MCF 10A (cell line): Measurements from ENCODE around the gene CBX2. TPM values are rescaled to one million over a fixed set of nuclear protein-coding genes. Genes with fewer than 3 reads are reported as not detected.

ENCODE experiments used
- Bru-seq: library from RNA; stranded (reverse); fragments of 400-500 nt; gene quantifications from one replicate; lab custom pipeline; 2021; lab: Mats Ljungman, UMichigan
- BruChase-seq, 2 experiments: library from RNA; stranded (reverse); fragments of 400-500 nt; gene quantifications; one replicate each; lab custom pipeline; 2021; lab: Mats Ljungman, UMichigan
- BruUV-seq: library from RNA; stranded (reverse); fragments of 400-500 nt; replicated peaks from 2 replicates; lab custom pipeline; 2021; lab: Mats Ljungman, UMichigan
- CTCF ChIA-PET: fragments of 300-600 bp; sonication (Branson Sonifier 250); formaldehyde crosslinking; extraction: SDS; loops from one replicate; lab custom pipeline; 2021; ENCODE audit warnings: antibody characterized with exemption, inconsistent platforms; lab: Yijun Ruan, JAX
- POLR2A ChIA-PET: fragments of 300-600, 350-650 bp; sonication (Branson Sonifier 250); formaldehyde crosslinking; extraction: SDS; loops from one replicate; lab custom pipeline; 2020; ENCODE audit warnings: antibody characterized with exemption, inconsistent platforms; lab: Yijun Ruan, JAX
- DNase-seq: peaks from one replicate; pipeline ENCODE4 v3.0.0-alpha.2; 2018; ENCODE audit not compliant: unreplicated experiment
- H3K27ac Mint-ChIP-seq: one replicate; pipeline ENCODE4 v1.8.0; 2022; ENCODE audit warnings: mild to moderate bottlenecking, low read depth, mixed read lengths; ENCODE audit not compliant: unreplicated experiment
- H3K27me3 Mint-ChIP-seq: one replicate; pipeline ENCODE4 v1.8.0; 2022; ENCODE audit warnings: mixed read lengths; ENCODE audit not compliant: insufficient read depth, unreplicated experiment
- H3K36me3 Mint-ChIP-seq: one replicate; pipeline ENCODE4 v1.8.0; 2022; ENCODE audit warnings: mild to moderate bottlenecking, moderate library complexity, mixed read lengths; ENCODE audit not compliant: insufficient read depth, unreplicated experiment
- H3K4me1 Mint-ChIP-seq: one replicate; pipeline ENCODE4 v1.8.0; 2022; ENCODE audit warnings: mixed read lengths; ENCODE audit not compliant: insufficient read depth, unreplicated experiment
- H3K4me3 Mint-ChIP-seq: one replicate; pipeline ENCODE4 v1.8.0; 2022; ENCODE audit warnings: mild to moderate bottlenecking, moderate library complexity, mixed read lengths; ENCODE audit not compliant: unreplicated experiment
- H3K9me3 Mint-ChIP-seq: one replicate; pipeline ENCODE4 v1.8.0; 2022; ENCODE audit warnings: mixed read lengths; ENCODE audit not compliant: unreplicated experiment
- intact Hi-C: fragments of 100-400 bp; cut with micrococcal nuclease; formaldehyde crosslinking; loops from 2 replicates; pipeline ENCODE4 v1.14.1; 2022
- long read RNA-seq: library from polyadenylated mRNA; stranded (forward); transcript quantifications from one replicate; pipeline ENCODE4 v2.0.0, GENCODE V29; 2022
- total RNA-seq: library from RNA; stranded (reverse); gene quantifications from 2 replicates; pipeline ENCODE4 v1.2.3, GENCODE V29; 2022
- TF ChIP-seq, protein P1 (sequence below): fragments of 200-600 bp; IDR thresholded peaks from one replicate; pipeline ENCODE4 v1.8.0; 2022; ENCODE audit warnings: antibody characterized with exemption, mild to moderate bottlenecking; ENCODE audit not compliant: unreplicated experiment

Gene CBX2
- 3.8 and 3.9 TPM in 2 replicates for total RNA-seq
- Bru-seq, nascent RNA: percentile 31 among the genes with signal in this experiment
- BruChase-seq, experiment 1, labeled RNA remaining after a 6-hour chase: percentile 32 among the genes with signal in this experiment
- BruChase-seq, experiment 2, labeled RNA remaining after a 2-hour chase: percentile 46 among the genes with signal in this experiment
- long read RNA-seq, full-length matches to known transcripts: 7 of 8 reads
- long read RNA-seq, partial matches to known transcripts: 0 of 8 reads
- long read RNA-seq, other reads (novel, unspliced or antisense): 1 of 8 reads

DNA sequence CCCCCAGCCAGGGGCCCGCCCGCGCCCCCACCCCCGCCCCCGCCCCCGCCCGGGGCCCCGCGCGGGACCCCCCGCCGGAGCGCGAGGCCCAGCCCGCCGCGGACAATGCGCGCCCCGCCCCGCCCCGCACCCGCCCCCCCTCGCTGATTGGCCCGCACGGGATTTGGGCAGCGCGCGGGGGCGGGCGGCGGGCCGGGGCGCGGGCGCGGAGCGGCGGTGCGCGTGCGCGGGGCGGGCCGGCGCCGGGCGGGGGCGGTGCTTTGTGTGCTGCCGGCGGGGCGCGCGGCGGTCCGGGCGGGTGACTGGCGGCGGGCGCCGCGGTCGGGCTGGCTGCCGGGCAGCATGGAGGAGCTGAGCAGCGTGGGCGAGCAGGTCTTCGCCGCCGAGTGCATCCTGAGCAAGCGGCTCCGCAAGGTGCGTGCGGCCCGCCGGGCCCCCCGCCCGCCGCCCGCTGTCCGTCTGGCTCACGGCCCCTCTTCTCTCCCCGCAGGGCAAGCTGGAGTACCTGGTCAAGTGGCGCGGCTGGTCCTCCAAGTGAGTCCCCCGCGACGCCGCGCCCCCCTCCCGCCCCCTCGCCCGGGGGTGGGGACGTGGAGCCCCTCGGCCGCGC lies at the start of gene CBX2:
CBX2 (plus strand) TSS at position 255 of the 610 bp plus-strand sequence; CDS start at position 343, 88 bp downstream.
- Mint-ChIP-seq H3K27ac (no peak within 1 kb of the TSS), H3K9me3 (no peaks in the 10 kb centered on the region), H3K36me3 (no peaks in the 10 kb centered on the region), H3K4me1 (peaks cover 7% of the 10 kb centered on the region), H3K4me3 (peak within 1 kb of the TSS; percentile 76), H3K27me3 (peaks cover 21% of the 10 kb centered on the region)
- DNase-seq: peak; percentile 68
- TF ChIP-seq, protein P1, sequence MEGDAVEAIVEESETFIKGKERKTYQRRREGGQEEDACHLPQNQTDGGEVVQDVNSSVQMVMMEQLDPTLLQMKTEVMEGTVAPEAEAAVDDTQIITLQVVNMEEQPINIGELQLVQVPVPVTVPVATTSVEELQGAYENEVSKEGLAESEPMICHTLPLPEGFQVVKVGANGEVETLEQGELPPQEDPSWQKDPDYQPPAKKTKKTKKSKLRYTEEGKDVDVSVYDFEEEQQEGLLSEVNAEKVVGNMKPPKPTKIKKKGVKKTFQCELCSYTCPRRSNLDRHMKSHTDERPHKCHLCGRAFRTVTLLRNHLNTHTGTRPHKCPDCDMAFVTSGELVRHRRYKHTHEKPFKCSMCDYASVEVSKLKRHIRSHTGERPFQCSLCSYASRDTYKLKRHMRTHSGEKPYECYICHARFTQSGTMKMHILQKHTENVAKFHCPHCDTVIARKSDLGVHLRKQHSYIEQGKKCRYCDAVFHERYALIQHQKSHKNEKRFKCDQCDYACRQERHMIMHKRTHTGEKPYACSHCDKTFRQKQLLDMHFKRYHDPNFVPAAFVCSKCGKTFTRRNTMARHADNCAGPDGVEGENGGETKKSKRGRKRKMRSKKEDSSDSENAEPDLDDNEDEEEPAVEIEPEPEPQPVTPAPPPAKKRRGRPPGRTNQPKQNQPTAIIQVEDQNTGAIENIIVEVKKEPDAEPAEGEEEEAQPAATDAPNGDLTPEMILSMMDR: no peak
- BruUV-seq: no TSS peak
- intact Hi-C loops: loop anchor here (2.0 kb wide), 1 partner anchor 35 kb away; no protein-coding TSS in a partner anchor
- POLR2A ChIA-PET: interaction anchor here (1.0 to 3.7 kb wide), 6 partner anchors 10 to 59 kb away, joined by 3 to 17 read pairs (median 4); partner anchors contain the start of gene CBX8
- CTCF ChIA-PET: interaction anchor here (0.6 to 1.6 kb wide), 3 partner anchors 14 to 216 kb away, joined by 3 to 4 read pairs (median 3); no protein-coding TSS in a partner anchor

DNA sequence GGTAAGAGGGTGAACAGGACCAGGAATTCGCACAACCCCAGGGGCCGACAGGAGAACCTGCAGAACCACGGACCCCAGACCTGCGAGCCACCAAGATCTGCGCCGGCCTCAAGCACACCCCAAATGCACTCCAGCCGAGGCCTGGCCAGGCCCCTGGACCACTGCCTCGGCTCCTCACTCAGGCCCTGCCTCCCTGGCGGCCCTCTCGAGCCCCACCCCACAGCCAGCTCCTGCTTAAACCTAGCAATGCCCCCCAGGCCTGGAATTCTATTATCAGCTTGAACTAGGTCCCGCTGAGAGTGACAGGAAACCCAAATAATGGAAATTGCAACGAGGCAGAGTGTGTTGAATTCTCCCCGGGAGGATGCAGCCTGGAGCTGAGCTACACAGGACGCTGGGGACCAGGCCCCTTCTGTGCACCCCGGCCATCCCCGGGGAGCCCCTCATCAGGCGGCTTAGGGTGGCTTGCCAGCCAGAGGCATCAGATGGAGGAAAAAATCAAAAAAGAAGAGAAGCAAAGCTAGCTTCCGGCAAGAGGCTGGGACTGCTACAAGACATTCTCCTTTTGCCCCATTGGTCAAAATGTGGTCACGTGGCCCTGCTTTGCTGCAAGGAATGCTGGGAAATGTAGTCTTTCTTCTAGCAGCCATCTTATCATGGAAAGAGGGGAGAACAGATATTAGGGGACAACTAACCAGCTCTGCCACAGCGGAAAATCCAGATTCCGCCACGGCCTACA lies 49.6 kb upstream of the CBX2 start:
- TF ChIP-seq, protein P1: no peak

DNA sequence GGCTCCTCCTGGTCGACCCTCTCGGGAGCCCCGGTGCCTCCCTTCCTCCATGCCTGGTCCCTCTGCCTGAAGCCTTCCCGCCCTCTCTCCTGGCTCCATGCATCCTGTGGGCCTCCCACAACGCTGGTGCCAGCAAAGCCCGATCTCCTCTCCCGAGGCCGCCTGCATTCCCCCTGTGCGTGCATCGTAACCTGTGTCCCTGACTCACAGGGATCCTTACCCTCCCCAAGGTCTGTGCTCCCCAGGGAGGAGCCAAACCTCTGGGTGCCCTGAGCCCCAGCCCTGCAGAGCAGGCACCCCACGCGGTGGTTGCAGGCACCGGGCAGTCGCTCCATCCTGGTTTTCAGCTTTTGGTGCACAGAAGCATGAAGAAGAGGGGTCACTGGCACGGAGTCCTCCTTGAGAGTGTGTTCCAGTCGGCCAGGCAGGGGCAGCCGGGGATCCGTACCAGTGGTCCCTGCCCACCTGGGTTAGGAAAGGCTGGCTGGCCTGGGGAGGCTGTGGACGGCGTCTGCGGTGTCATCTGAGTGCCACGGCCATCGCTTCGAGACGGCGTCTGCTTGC lies 49.0 kb upstream of the CBX2 start:
- no peak overlapping the region for H3K4me3 Mint-ChIP-seq
- POLR2A ChIA-PET: no interaction called here
- DNase-seq: no peak
- no peaks in the 10 kb centered on the region for H3K36me3 Mint-ChIP-seq
- no TSS peak for BruUV-seq
- CTCF ChIA-PET: interaction anchor here (0.6 to 0.9 kb wide), 3 partner anchors 20 to 683 kb away, joined by 3 to 5 read pairs (median 3); no protein-coding TSS in a partner anchor
- peaks cover 8% of the 10 kb centered on the region for H3K4me1 Mint-ChIP-seq
- H3K27me3 Mint-ChIP-seq: no peaks in the 10 kb centered on the region
- no peaks in the 10 kb centered on the region for H3K9me3 Mint-ChIP-seq
- TF ChIP-seq, protein P1: no peak
- H3K27ac Mint-ChIP-seq: no peak overlapping the region
- intact Hi-C loops: no loop called here

More for the DNA sequence above, 49.6 kb upstream of the CBX2 start:
- BruUV-seq: no TSS peak
- H3K27me3 Mint-ChIP-seq: no peaks in the 10 kb centered on the region
- H3K27ac Mint-ChIP-seq: no peak overlapping the region
- no peak overlapping the region for H3K4me3 Mint-ChIP-seq
- no peaks in the 10 kb centered on the region for H3K9me3 Mint-ChIP-seq
- intact Hi-C loops: no loop called here
- CTCF ChIA-PET: interaction anchor here (0.6 to 1.5 kb wide), 4 partner anchors 13 to 683 kb away, joined by 3 to 6 read pairs (median 4); no protein-coding TSS in a partner anchor
- DNase-seq: peak; percentile 86
- no peaks in the 10 kb centered on the region for H3K36me3 Mint-ChIP-seq
- POLR2A ChIA-PET: no interaction called here
- H3K4me1 Mint-ChIP-seq: peaks cover 5% of the 10 kb centered on the region
